Measurements from ENCODE around the gene TPD52L1. TPM values are rescaled to one million over a fixed set of nuclear protein-coding genes. Genes with fewer than 3 reads are reported as not detected.
A peak's percentile ranks its signal among the peaks of the same experiment; 100 is the strongest.
"Not testable (repeated sequence)": the region's sequence is repeated elsewhere in the genome, so short reads cannot be mapped to it uniquely, and the experiment has no call there.

TPD52L1 gene
- polyA plus RNA-seq, 1 donor from 2014 or later, result not detected

GRCh38 chr6:125267806-125268523, 114.4 kb downstream of the TPD52L1 start:
- H3K36me3 Mint-ChIP-seq, result peaks cover 8% of the 10 kb centered on the region
- no peaks in the 10 kb centered on the region for H3K27me3 Mint-ChIP-seq
- H3K4me3 Mint-ChIP-seq, result no peak overlapping the region
- H3K9me3 Mint-ChIP-seq, result no peaks in the 10 kb centered on the region
- no peaks in the 10 kb centered on the region for H3K4me1 Mint-ChIP-seq
- peak overlapping the region in 1 of 3 donors; percentile 39 for H3K27ac Mint-ChIP-seq

- Mint-ChIP-seq H3K36me3 (peaks cover 8% of the 10 kb centered on the region), H3K27me3 (no peaks in the 10 kb centered on the region), H3K4me3 (no peak overlapping the region), H3K27ac (no peak overlapping the region), H3K4me1 (no peaks in the 10 kb centered on the region), H3K9me3 (no peaks in the 10 kb centered on the region)
Observed at GRCh38 chr6:125268765-125269164, 115.2 kb downstream of the TPD52L1 start.

- Mint-ChIP-seq H3K27me3 (no peaks in the 10 kb centered on the region), H3K27ac (peak overlapping the region in 1 of 3 donors; percentile 7), H3K4me3 (no peak overlapping the region)
Observed at GRCh38 chr6:125269328-125269985, 115.9 kb downstream of the TPD52L1 start.

GRCh38 chr6:125270380-125270779, 116.8 kb downstream of the TPD52L1 start:
- no peak overlapping the region for H3K27ac Mint-ChIP-seq
- no peaks in the 10 kb centered on the region for H3K4me1 Mint-ChIP-seq
- peaks cover 12% of the 10 kb centered on the region for H3K36me3 Mint-ChIP-seq
- no peak overlapping the region for H3K4me3 Mint-ChIP-seq
- no peaks in the 10 kb centered on the region for H3K9me3 Mint-ChIP-seq
- no peaks in the 10 kb centered on the region for H3K27me3 Mint-ChIP-seq

More at GRCh38 chr6:125269328-125269985, 115.9 kb downstream of the TPD52L1 start:
- Mint-ChIP-seq H3K4me1 (no peaks in the 10 kb centered on the region), H3K36me3 (peaks cover 12% of the 10 kb centered on the region), H3K9me3 (no peaks in the 10 kb centered on the region)

GRCh38 chr6:125271486-125272159, 118.0 kb downstream of the TPD52L1 start:
- Mint-ChIP-seq H3K9me3 (no peaks in the 10 kb centered on the region), H3K27ac (no peak overlapping the region), H3K4me1 (no peaks in the 10 kb centered on the region), H3K36me3 (peaks cover 12% of the 10 kb centered on the region), H3K27me3 (no peaks in the 10 kb centered on the region), H3K4me3 (no peak overlapping the region)

- Mint-ChIP-seq H3K9me3 (no peaks in the 10 kb centered on the region), H3K27me3 (no peaks in the 10 kb centered on the region), H3K36me3 (peaks cover 12% of the 10 kb centered on the region), H3K27ac (no peak overlapping the region), H3K4me1 (no peaks in the 10 kb centered on the region), H3K4me3 (no peak overlapping the region)
Observed at GRCh38 chr6:125273251-125273650, 119.7 kb downstream of the TPD52L1 start.

- Mint-ChIP-seq H3K27me3 (no peaks in the 10 kb centered on the region), H3K36me3 (peaks cover 16% of the 10 kb centered on the region), H3K4me3 (no peak overlapping the region), H3K27ac (no peak overlapping the region), H3K9me3 (no peaks in the 10 kb centered on the region), H3K4me1 (no peaks in the 10 kb centered on the region)
Observed at GRCh38 chr6:125273965-125274364, 120.4 kb downstream of the TPD52L1 start.

- Mint-ChIP-seq H3K36me3 (peaks cover 16% of the 10 kb centered on the region), H3K27me3 (no peaks in the 10 kb centered on the region), H3K27ac (no peak overlapping the region), H3K4me1 (peaks cover 0 to 2% (median 0%) of the 10 kb centered on the region in 3 donors), H3K9me3 (no peaks in the 10 kb centered on the region), H3K4me3 (no peak overlapping the region)
Observed at GRCh38 chr6:125274935-125275334, 121.4 kb downstream of the TPD52L1 start.

- no peaks in the 10 kb centered on the region for H3K27me3 Mint-ChIP-seq
- H3K4me1 Mint-ChIP-seq, result peaks cover 0 to 2% (median 0%) of the 10 kb centered on the region in 3 donors
- peaks cover 18% of the 10 kb centered on the region for H3K36me3 Mint-ChIP-seq
- no peak overlapping the region for H3K27ac Mint-ChIP-seq
- no peak overlapping the region for H3K4me3 Mint-ChIP-seq
- H3K9me3 Mint-ChIP-seq, result no peaks in the 10 kb centered on the region
Observed at GRCh38 chr6:125275779-125276178, 122.2 kb downstream of the TPD52L1 start.

- no peak overlapping the region for H3K4me3 Mint-ChIP-seq
- peaks cover 23% of the 10 kb centered on the region for H3K36me3 Mint-ChIP-seq
- H3K4me1 Mint-ChIP-seq, result peaks cover 2 to 5% (median 4%) of the 10 kb centered on the region in 3 donors
- peaks cover 1 to 9% (median 6%) of the 10 kb centered on the region in 3 donors for H3K9me3 Mint-ChIP-seq
- H3K27ac Mint-ChIP-seq, result no peak overlapping the region
- H3K27me3 Mint-ChIP-seq, result no peaks in the 10 kb centered on the region
Observed at GRCh38 chr6:125277838-125278237, 124.3 kb downstream of the TPD52L1 start.

- no peaks in the 10 kb centered on the region for H3K27me3 Mint-ChIP-seq
- H3K36me3 Mint-ChIP-seq, result peaks cover 33% of the 10 kb centered on the region
- H3K4me1 Mint-ChIP-seq, result peaks cover 5 to 16% (median 12%) of the 10 kb centered on the region in 3 donors
- H3K27ac Mint-ChIP-seq, result peak overlapping the region in 2 of 3 donors; percentile 42 to 58
- peaks cover 1 to 9% (median 9%) of the 10 kb centered on the region in 3 donors for H3K9me3 Mint-ChIP-seq
- peak overlapping the region in 1 of 4 donors; percentile 41 for H3K4me3 Mint-ChIP-seq
Observed at GRCh38 chr6:125279961-125280360, 126.4 kb downstream of the TPD52L1 start.

- H3K9me3 Mint-ChIP-seq, result peaks cover 1 to 12% (median 12%) of the 10 kb centered on the region in 3 donors
- H3K4me1 Mint-ChIP-seq, result peaks cover 5 to 16% (median 12%) of the 10 kb centered on the region in 3 donors
- H3K27me3 Mint-ChIP-seq, H3K4me3 Mint-ChIP-seq: not testable (repeated sequence)
- H3K27ac Mint-ChIP-seq, result peak overlapping the region in 1 of 3 donors; percentile 58
- peaks cover 38% of the 10 kb centered on the region for H3K36me3 Mint-ChIP-seq
Observed at GRCh38 chr6:125280370-125281035, 126.9 kb downstream of the TPD52L1 start.

GRCh38 chr6:125282470-125282869, 128.9 kb downstream of the TPD52L1 start:
- Mint-ChIP-seq H3K27ac (peak overlapping the region in 1 of 3 donors; percentile 80), H3K36me3 (peaks cover 50% of the 10 kb centered on the region), H3K9me3 (peaks cover 3 to 24% (median 12%) of the 10 kb centered on the region in 3 donors), H3K4me1 (peaks cover 5 to 16% (median 12%) of the 10 kb centered on the region in 3 donors)
- H3K4me3 Mint-ChIP-seq, H3K27me3 Mint-ChIP-seq: not testable (repeated sequence)

GRCh38 chr6:125285353-125285752, 131.8 kb downstream of the TPD52L1 start:
- Mint-ChIP-seq H3K4me3 (no peak overlapping the region), H3K27me3 (no peaks in the 10 kb centered on the region), H3K9me3 (peaks cover 3 to 28% (median 12%) of the 10 kb centered on the region in 3 donors), H3K27ac (no peak overlapping the region), H3K4me1 (peaks cover 5 to 16% (median 9%) of the 10 kb centered on the region in 3 donors), H3K36me3 (peaks cover 57% of the 10 kb centered on the region)

GRCh38 chr6:125285936-125286335, 132.4 kb downstream of the TPD52L1 start:
- peaks cover 5 to 16% (median 9%) of the 10 kb centered on the region in 3 donors for H3K4me1 Mint-ChIP-seq
- H3K36me3 Mint-ChIP-seq, result peaks cover 53% of the 10 kb centered on the region
- H3K27me3 Mint-ChIP-seq, result no peaks in the 10 kb centered on the region
- H3K27ac Mint-ChIP-seq, result no peak overlapping the region
- no peak overlapping the region for H3K4me3 Mint-ChIP-seq
- peaks cover 3 to 28% (median 12%) of the 10 kb centered on the region in 3 donors for H3K9me3 Mint-ChIP-seq
